MM.1S (cell line): ENCODE measurements around the gene DAB1.

Experiments
- CTCF ChIP-seq: fragments of 300-600 bp; sonication (generic); IDR thresholded peaks from 2 replicates; pipeline ENCODE4 v1.5.1; 2016; ENCODE audit warnings: antibody characterized with exemption, low read length, mixed read lengths
- EZH2 ChIP-seq: fragments of 300-600 bp; sonication (generic); optimal IDR thresholded peaks from 2 replicates; pipeline ENCODE3; 2017; ENCODE audit warnings: low read depth, mild to moderate bottlenecking, antibody characterized with exemption, low read length, mixed read lengths

- TF ChIP-seq EZH2 (no peak), CTCF (no peak)
These were observed 1.4 kb downstream of the DAB1 start for GRCh38 chr1:57422271-57423134.
